Measurements from ENCODE around the gene SSX4B.
"Not testable (repeated sequence)": the region's sequence is repeated elsewhere in the genome, so short reads cannot be mapped to it uniquely, and the experiment has no call there.

- TF ChIP-seq POLR2A (IDR thresholded peaks at IDR 0.05; ENCODE audit: low read length); GATA1 (IDR thresholded peaks at IDR 0.05; ENCODE audit: low read depth, low read length): not testable (repeated sequence)
Observed at GRCh38 chrX:48397825-48398224, 13.9 kb downstream of the SSX4B start.

Measured in erythroblast (primary cell).